GM19397 (cell line): ENCODE measurements around the gene FAM78B.

ENCODE experiments used
- ATAC-seq: cut with Tn5 transposase; IDR thresholded peaks from one replicate; pipeline ENCODE4 v1.9.1; 2021; ENCODE audit warnings: mild to moderate bottlenecking, moderate library complexity; ENCODE audit not compliant: unreplicated experiment

FAM78B gene

GRCh38 chr1:166166698-166167571 lies at the start of gene FAM78B:
FAM78B (minus strand) TSS chr1:166167001; CDS start chr1:166166248, 753 bp downstream.
- ATAC-seq, result peak; percentile 46

GRCh38 chr1:166202546-166202945 lies 35.7 kb upstream of the FAM78B start:
- no peak for ATAC-seq

GRCh38 chr1:166200743-166201142 lies 33.9 kb upstream of the FAM78B start:
- ATAC-seq, result no peak

GRCh38 chr1:166197597-166197996 lies 30.8 kb upstream of the FAM78B start:
- no peak for ATAC-seq

- ATAC-seq, result no peak
These were observed 30.3 kb upstream of the FAM78B start for GRCh38 chr1:166197141-166197540.

GRCh38 chr1:166193057-166193698 lies 26.4 kb upstream of the FAM78B start:
- no peak for ATAC-seq

- ATAC-seq, result no peak
These were observed 23.6 kb upstream of the FAM78B start for GRCh38 chr1:166190400-166190799.

- no peak for ATAC-seq
These were observed 22.3 kb upstream of the FAM78B start for GRCh38 chr1:166189126-166189525.

GRCh38 chr1:166185526-166185925 lies 18.7 kb upstream of the FAM78B start:
- no peak for ATAC-seq

GRCh38 chr1:166184897-166185296 lies 18.1 kb upstream of the FAM78B start:
- ATAC-seq, result no peak

GRCh38 chr1:166184012-166184411 lies 17.2 kb upstream of the FAM78B start:
- ATAC-seq, result no peak

- ATAC-seq, result no peak
These were observed 15.5 kb upstream of the FAM78B start for GRCh38 chr1:166182281-166182680.

- no peak for ATAC-seq
These were observed 9.6 kb upstream of the FAM78B start for GRCh38 chr1:166176416-166176815.

- ATAC-seq, result no peak
These were observed 8.2 kb upstream of the FAM78B start for GRCh38 chr1:166175032-166175431.

- ATAC-seq, result no peak
These were observed 7.3 kb upstream of the FAM78B start for GRCh38 chr1:166174108-166174507.

- no peak for ATAC-seq
These were observed 5.3 kb upstream of the FAM78B start for GRCh38 chr1:166172106-166172505.

- ATAC-seq, result no peak
These were observed 3.9 kb upstream of the FAM78B start for GRCh38 chr1:166170726-166171125.

GRCh38 chr1:166170075-166170474 lies 3.3 kb upstream of the FAM78B start:
- peak; percentile 29 for ATAC-seq

- no peak for ATAC-seq
These were observed 2.4 kb upstream of the FAM78B start for GRCh38 chr1:166169182-166169581.

GRCh38 chr1:166167572-166167925 lies 748 bp upstream of the FAM78B start:
- ATAC-seq, result no peak

GRCh38 chr1:166166329-166166697 lies 488 bp downstream of the FAM78B start:
- peak; percentile 14 for ATAC-seq

- peak; percentile 7 for ATAC-seq
These were observed 1.0 kb downstream of the FAM78B start for GRCh38 chr1:166165661-166166328.
